Endothelial cell of coronary artery (primary cell): Measurements from ENCODE around the gene ILF3. TPM values are rescaled to one million over a fixed set of nuclear protein-coding genes. Genes with fewer than 3 reads are reported as not detected.

Experiments used
- total RNA-seq: library from RNA; depleted of rRNA; stranded (reverse); fragments of >200 nt; gene quantifications from 2 replicates; pipeline ENCODE4 v1.2.3, GENCODE V29; 2014

The ILF3 gene
- total RNA-seq = 116 and 121 TPM in 2 replicates

DNA sequence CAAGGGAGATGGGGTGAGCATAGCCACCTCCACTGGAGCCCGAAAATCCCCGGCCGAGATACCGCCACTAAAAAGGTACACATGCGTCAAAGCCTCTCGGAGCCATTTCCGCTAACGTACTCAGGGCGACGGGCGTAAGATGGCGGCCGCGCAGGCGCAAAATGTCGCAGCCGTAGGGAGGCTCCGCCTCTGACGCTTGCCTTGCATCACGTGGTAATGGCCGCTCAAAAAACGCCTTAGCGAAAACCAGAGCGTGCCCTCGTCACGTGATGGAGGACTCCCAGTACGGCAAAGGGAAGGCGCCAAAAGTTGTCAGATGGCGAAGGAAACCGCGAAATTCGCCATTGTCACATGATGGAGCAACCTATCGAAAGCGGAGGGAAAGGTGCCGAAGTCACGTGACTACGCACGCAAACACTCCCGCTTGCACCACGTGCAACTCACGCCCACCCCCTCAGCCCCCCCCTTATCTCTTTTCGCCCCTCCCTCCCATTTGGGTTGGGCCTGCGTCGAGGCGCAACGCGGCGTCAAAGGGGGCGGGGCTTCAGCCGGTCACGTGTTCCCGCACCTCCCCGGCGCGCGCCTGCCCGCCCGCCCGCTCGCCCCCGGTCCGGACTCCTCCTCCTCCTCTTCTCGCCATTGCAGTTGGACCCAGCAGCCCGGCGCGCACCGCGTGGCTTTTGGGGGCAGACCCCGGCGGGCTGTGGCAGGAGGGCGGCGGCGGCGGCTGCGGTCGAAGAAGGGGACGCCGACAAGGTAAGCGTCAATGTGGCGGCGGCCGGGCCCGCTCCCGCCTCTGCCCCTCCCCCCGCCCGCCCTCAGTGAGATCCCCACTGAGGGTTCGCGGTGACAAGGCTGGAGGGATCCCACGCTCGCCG is at the start of gene ILF3:
ILF3 (plus strand) TSS at position 615 of the 878 bp plus-strand sequence. CDS start 16,260 bp downstream, outside the sequence.

DNA sequence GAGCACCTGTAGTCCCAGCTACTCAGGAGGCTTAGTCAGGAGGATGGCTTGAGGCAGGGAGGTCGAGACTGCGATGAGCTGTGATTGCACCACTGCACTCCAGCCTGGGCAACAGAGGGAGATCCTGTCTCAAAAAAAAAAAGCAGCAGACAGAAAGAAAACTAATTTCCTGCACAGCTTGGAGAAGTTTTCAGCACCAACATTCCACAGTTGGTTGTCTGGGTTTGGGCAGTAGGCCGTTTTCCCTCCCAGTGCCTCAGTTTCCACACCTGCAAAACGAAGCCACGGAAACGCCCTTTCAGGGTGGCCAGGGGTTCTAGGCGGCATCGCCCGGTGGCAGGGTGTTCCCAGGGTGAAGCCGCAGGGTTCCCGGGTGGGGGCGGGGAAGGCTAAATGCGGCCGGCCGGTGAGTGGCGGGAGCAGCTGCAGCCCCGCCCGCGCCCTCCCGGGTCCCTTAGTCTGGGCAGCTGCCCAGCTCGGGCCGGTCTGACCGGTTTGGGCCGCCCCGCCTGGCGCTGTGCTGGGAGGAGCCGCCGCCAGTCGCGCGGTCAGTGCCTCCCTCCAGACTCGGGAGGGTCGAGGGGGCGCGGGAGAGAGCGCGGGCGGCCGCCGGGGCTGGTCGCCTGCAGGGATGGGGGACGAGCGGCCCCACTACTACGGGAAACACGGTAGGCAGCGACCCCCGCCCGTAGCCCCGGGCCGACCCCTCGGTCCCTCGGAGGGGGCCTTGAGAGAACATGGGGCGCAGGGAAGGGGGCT is 29.0 kb upstream of the ILF3 start, which contains the start of gene SLC44A2:
SLC44A2 (plus strand) TSS at position 551 of the 759 bp plus-strand sequence; CDS start at position 632, 81 bp downstream.

GRCh38 chr19:10717356-10718204 is 63.4 kb downstream of the ILF3 start, which contains the start of gene DNM2:
DNM2 (plus strand) TSS chr19:10718079; CDS start chr19:10718243, 164 bp downstream.

Other genes with a start within 250 kb of the ILF3 start
- gene PDE4A, start 233.8 kb upstream of the ILF3 start, total RNA-seq = 1.6 and 5.0 TPM in 2 replicates
- 86.8 and 103 TPM in 2 replicates for gene KEAP1, start 151.0 kb upstream of the ILF3 start, total RNA-seq
- gene S1PR5, start 136.9 kb upstream of the ILF3 start, total RNA-seq = 1.6 TPM in 1 of 2 replicates, not detected in the other
- 11.3 and 14.5 TPM in 2 replicates for gene ATG4D, start 110.4 kb upstream of the ILF3 start, total RNA-seq
- gene KRI1, start 88.3 kb upstream of the ILF3 start, total RNA-seq = 7.7 and 12.5 TPM in 2 replicates
- gene CDKN2D, start 85.4 kb upstream of the ILF3 start, total RNA-seq = 4.8 and 7.5 TPM in 2 replicates
- 0.09 TPM in 1 of 2 replicates, not detected in the other for gene AP1M2, start 67.0 kb upstream of the ILF3 start, total RNA-seq
- gene SLC44A2, start 28.8 kb upstream of the ILF3 start, total RNA-seq = 26.1 and 40.2 TPM in 2 replicates
- 36.3 and 40.8 TPM in 2 replicates for gene QTRT1, start 47.1 kb downstream of the ILF3 start, total RNA-seq
- gene DNM2, start 63.7 kb downstream of the ILF3 start, total RNA-seq = 106 and 132 TPM in 2 replicates
- gene TMED1, start 181.9 kb downstream of the ILF3 start, total RNA-seq = 33.9 and 42.6 TPM in 2 replicates
- gene C19orf38, start 194.1 kb downstream of the ILF3 start, total RNA-seq = 0.28 TPM in 1 of 2 replicates, not detected in the other
- gene CARM1, start 217.2 kb downstream of the ILF3 start, total RNA-seq = 25.3 and 26.6 TPM in 2 replicates